KG1 (cell line): ENCODE results near the gene MBD3L1.

ENCODE experiments used
- DNase-seq: peaks from one replicate; lab custom pipeline; 2025; lab: John Stamatoyannopoulos, UW

Gene MBD3L1

GRCh38 chr19:8881512-8881911 lies 49.3 kb downstream of the MBD3L1 start:
- DNase-seq, result no peak

GRCh38 chr19:8884416-8884815 lies 52.2 kb downstream of the MBD3L1 start:
- no peak for DNase-seq

- DNase-seq, result no peak
Observed at GRCh38 chr19:8887364-8887763, 55.2 kb downstream of the MBD3L1 start.

- no peak for DNase-seq
Observed at GRCh38 chr19:8890260-8890659, 58.1 kb downstream of the MBD3L1 start.
